HG03457 (cell line): Measurements from ENCODE around the gene LCN12.

ENCODE experiments used
- ATAC-seq: cut with Tn5 transposase; IDR thresholded peaks from one replicate; pipeline ENCODE4 v1.9.1; 2021; ENCODE audit warnings: moderate number of reproducible peaks; ENCODE audit not compliant: unreplicated experiment

Gene LCN12

GRCh38 chr9:136957461-136957860, 5.4 kb downstream of the LCN12 start:
- ATAC-seq: no peak

DNA sequence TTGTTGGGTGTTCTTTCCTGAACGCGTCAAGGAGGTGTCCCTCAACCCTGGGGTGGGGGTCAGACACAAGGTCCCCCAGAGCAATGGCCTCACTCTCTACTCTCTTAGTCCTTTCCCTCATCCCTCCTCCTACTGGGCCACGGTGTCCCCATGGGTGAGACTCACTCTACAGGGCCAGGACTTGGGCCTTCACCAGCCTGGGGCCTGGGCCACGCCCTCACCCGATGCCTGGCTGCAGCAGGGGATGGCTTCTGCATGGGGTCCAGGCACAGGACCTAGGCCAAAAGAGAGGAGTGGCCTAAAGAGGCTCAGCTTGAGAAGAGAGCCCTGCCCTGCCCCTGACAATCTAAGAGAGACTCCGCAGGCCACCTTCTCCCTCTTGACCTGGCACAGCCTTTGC, 5.8 kb downstream of the LCN12 start:
- ATAC-seq: no peak

DNA sequence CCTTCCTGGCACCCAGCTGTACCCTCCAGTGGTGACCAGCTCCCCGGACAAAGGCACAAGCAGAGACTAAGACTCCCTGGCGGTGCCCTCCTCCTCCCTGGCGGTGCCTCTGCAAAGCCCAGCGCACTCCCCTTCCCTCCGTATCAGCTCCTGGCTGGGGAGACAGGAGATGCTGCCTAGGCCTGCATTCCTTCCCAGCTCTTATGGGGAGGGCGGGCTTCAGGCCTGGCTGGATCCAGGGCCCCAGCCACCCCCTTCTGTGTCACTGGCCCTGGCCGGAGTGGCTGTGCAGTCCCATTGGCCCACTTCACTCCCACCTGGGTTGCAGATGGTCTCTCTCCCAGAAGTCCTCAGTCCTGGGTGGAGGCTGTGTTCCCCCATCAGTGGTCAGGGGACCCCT, 6.4 kb downstream of the LCN12 start:
- ATAC-seq: no peak

DNA sequence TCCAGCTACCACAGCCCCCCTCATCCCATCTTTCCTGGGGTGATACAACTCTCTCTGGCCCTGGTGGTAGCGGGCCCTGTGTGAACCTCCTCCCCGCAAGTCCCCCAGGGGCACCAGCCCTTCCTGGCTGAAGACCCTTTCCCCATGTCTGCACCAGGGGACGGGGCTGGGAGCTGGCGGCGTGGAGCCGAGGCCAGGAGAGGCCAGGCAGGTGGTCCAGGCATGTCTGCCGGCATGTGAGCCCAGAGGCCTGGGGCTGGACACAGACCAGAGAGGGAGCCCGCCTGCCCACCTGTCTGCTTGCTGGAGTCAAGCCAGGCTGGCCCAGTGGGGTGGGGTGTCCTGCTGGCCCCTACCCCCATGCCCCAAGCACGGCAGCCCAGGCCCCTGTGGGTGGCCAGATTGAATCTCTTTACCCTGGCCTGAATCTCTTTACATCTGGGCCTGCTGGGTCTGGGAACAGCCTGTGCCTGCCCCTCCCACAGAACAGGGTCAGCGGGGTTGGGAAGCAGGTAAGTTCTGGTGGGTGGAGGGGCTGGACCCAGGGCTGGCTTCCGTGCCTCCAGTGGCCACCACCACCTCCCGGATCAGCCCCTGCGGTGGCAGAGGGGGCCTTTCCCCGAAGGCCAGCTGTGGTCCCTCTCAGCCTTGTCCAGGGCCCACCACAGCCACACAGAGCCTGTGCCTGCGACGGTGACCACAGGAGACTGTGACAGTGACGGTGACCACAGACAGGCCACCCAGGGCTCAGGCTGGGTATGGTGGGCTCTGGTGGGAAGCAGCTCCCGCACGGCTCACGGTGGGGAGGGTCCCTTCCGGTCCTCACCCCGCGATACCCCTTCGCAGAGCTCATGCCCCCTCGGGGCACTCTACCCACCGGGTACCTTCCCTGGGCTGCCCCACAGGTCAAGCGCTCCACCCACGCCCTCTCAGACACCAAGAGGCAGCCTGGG, 7.1 kb downstream of the LCN12 start:
- no peak for ATAC-seq

DNA sequence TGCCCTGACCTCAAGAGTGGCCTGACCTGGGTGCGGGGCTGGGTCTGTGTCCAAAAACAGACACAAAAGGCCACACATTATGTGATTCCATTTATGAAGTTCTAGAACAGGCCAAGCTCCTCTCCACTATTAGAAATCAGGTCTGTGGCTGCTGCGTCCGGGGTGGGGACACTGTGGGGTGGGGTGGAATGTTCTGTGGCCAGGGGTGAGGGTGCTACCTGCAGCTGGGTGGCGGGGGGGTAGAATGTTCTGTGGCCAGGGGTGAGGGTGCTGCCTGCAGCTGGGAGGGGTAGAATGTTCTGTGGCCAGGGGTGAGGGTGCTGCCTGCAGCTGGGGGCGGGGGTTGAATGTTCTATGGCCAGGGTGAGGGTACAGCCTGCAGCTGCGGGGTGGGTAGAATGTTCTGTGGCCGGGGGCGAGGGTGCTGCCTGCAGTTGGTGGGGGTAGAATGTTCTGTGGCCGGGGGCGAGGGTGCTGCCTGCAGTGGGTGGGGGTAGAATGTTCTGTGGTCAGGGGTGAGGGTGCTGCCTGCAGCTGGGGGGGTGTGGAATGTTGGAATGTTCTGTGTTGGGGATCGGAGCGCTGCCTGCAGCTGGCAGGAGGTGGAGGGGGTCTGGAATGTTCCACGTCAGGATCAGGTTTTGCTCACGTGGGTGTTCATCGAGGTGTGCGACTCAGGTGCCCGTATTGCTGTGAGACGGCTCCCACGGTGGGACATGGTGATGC, 8.3 kb downstream of the LCN12 start:
- ATAC-seq: no peak

GRCh38 chr9:136960938-136961275, 8.8 kb downstream of the LCN12 start:
- ATAC-seq: no peak

DNA sequence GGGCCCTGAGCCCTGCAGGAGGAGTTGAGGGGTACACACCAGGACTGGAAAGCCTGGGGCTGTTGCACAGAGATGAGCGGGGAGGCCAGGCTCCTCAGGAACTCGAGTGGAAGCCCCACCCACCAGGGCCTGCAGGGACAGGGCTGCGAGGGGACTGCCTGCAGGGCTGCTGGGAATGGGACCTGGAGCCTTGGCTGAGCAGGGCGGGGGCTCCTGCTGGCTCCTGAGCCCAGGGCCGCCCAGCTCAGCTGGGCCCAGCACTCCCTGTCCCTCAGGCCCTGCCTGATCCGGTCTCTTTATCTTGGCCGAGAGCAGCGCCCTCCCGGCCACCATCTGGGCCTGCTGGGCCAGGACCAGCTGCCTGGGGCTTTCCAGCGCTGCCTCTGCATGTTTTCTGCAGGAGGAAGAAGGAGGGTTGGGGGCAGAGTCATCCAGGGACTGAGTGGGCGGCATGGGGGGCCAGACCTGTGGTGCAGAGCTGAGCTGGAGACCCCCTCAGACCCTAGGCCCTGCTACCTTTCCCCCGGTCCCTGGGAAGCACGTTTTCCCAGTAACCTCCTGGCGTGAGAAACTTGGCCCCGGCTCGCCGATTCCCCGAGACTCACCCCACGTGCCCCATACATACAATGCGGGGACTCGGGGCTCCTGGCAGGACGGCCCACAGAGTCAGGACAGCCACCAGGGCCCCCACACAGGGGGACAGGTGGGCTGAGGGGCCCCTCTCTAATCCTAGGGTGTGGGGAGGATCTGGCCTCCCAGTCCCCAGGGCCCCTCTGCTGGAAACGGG, 9.4 kb downstream of the LCN12 start:
- ATAC-seq: no peak

GRCh38 chr9:136962163-136962562, 10.1 kb downstream of the LCN12 start:
- no peak for ATAC-seq

DNA sequence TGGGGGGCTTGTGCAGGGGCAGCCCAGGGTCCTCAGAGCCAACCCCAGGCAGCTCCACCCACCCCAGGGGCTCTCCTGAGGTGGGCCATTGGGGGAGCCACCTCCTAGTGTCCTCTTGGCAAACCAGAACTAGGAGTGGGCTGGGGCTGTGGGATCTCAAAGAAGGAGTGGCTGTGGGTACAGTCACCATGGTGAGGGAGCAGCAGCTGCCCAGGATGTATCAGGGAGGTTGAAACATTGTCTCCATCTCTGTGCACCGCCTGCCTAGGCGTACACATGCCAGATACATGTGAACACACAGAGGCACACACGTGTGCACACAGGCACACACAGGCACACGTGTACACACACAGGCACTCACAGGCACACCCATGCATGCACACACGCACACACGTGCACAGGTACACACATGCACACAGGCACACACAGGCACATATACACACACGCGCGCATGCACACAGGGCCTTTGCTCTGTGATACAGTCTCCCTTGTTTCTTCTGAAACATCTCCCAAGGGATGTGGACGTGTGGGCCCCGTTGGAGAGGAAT, 10.7 kb downstream of the LCN12 start:
- no peak for ATAC-seq

GRCh38 chr9:136963341-136963740, 11.3 kb downstream of the LCN12 start:
- ATAC-seq: no peak

DNA sequence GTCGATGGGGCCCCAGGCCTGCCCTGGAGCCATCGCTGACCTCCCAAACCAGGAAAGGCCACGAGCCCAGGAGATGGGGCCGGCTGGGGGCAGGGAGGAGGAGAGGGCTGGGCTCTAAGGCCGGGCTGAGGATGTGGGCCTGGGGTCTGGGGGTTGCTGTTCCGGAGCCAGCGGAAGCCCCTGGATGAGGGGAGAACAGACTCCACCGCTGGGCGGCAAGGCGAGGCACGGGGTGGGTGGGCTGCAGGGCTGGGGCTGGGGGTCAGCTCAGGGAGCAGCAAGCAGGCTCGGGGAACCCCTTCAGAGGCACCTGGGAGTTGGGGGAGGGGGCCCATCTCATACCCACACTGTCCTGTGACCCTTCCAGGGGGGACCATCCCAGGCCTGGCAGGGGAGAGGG, 11.7 kb downstream of the LCN12 start:
- no peak for ATAC-seq

GRCh38 chr9:136964171-136964689, 12.2 kb downstream of the LCN12 start:
- ATAC-seq: no peak

GRCh38 chr9:136964833-136965422, 12.9 kb downstream of the LCN12 start:
- ATAC-seq: no peak

DNA sequence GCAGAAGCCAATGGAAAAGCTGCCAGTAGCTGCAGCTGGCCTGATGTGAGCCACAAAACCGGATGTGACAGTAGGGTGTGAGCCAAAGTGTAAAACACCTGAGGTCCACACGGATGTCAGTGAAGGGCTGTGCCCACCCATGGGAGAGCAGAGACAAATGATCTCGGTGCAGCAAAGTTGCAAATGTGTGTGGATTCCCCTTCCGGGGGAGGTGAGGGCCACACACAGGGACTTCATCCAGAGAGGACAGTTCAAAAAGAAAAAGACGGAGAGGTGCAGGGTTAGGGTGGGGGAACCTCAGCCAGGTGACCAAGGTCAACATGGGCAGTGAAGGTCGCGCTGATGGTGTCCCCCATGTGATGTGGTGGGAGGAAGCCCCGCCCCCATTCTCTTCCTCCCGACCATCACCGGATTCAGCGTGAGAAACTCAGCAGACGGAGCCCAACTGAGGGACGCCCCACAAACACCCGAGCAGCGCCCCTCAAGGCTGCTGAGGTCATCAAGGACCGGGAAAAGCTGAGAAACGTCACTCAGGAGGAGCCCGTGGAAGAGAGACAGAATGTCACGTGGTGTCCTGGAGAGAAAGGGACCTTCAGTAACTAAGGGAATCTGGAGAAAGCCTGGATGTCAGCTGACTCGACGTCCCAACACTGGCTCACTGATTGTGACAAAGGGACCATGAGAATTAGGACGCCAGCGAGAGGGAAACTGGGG, 13.9 kb downstream of the LCN12 start:
- no peak for ATAC-seq

DNA sequence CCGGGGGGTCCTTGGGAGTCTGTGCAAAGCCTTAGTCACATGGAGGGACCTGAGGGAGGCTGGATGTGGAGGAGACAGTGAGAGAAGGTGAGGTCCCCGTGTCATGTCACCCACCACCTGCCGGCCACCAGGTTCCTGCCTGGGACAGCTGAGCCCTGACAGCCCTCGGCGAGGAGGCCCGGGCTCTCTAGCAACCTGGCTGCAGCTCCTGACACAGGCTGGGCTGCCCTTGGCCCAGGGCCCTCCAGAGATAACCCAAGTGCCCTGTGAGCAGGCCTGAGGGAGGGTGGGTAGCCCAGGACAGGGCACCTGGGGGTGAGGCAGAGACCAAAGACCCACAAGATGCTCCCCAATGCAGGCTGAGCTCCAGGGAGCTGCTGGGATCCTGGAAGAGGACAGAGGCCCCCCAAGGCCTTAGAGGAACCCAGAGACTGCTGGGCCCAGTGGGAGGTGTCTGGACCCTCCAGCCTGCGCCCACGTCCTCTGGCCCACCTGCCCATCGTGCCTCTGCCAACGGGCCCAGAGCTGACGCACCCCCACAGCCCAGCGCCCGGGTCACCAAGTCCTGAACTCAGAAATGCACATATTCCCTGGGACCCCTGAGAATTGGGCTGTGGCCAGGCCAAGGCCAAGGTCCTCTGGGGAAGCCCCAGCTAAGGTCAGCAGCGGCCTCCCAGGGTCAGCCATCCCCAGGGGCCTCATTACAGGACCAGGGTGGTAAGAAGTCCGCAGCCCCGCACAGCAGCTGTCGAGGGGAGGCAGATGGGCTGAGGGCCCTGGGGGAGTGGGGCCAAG, 16.5 kb downstream of the LCN12 start:
- no peak for ATAC-seq

- ATAC-seq: no peak
These were observed 17.1 kb downstream of the LCN12 start for GRCh38 chr9:136969150-136969549.

DNA sequence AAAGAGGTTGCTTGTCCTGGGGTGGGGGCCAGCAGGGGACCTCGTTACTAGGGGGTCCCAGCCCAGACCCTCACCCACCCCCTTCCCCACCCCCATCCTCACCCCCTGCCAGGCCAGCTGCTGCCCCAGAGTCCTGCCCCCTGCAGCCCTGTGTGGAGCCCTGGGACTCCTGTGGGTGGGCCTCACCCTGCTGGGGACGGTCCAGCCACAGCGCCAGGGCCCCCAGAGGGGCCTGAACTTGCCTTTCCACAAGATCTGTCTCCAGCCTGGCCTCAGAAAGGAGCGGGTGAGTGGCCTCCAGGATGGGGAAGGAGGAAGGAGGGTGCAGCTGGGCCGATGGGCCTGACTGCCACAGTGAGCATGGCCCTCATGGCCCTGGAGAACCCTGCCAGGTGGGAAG, 17.7 kb downstream of the LCN12 start:
- ATAC-seq: no peak

- ATAC-seq: no peak
These were observed 18.3 kb downstream of the LCN12 start for GRCh38 chr9:136970361-136970760.

DNA sequence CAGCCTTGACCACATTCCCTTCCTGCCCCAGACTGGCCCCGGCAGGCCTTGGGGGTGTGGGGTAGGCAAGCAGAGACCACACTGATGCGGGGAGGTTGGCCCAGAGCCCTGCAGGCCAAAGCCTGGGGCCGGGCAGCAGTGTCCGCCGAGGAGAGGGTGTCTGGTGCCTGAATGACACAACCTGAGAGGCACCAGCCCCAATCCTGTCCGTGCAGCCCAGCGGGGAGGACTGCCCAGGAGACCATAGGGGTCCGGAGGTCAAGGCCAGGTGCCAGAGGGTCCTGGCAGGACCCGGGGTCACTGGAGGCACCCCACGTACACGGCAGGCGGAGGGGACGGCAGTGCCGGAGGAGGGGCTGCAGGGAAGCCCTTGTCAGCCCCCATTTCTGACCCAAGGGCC, 19.7 kb downstream of the LCN12 start:
- ATAC-seq: no peak
